Stimulated activated CD8-positive, alpha-beta memory T cell treated with anti-CD3 and anti-CD28 coated beads, Interleukin-12 subunit alpha, Interleukin-12 subunit beta, amount 100 ng/mL, for 4 hours (primary cell): Measurements from ENCODE around the gene NACA.
"Not testable (repeated sequence)": the region's sequence is repeated elsewhere in the genome, so short reads cannot be mapped to it uniquely, and the experiment has no call there.

ENCODE experiments used
- DNase-seq: peaks from one replicate; pipeline ENCODE4 v3.0.0-alpha.2; 2020; ENCODE audit warnings: low read depth

NACA gene

DNA sequence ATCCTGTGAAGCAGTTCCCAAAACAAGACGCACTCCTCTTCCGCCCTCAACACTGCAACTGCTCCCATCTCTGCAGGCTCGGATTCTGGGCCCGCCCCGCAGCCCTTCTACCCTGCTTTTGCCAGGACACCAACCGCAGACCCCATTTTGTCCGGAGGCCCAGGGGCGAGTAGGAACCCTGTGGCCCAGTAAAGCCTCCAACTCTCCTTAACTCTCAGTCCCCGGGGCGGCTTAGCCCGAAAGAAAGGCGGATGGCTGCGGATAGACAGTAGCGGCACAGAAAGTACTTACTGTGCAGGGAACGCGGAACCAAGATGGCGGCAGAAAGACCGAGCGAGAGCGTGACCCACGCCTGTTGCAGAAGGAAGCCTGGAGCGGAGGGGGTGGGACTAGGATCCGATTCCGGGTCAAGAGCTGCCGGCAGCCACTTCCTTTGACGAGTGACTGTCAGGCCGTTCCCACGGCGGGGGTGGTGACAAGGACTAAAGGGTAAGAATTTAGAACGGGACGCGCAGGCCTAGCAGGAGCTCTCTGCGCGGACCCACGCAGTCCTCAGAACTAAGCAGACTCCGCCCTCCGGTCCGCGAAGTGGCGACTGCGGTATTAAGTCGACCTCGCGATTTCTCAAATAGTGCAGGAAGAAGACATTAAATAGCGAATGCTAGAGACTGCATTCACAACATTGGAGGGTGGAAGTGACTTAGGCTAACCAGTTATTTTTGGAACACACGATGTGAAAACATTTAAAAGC, at the start of gene NACA:
TSS of gene NACA (minus strand) at position 328 of the 751 bp plus-strand sequence. CDS start 778 bp downstream, outside the sequence.
- DNase-seq: peak; percentile 96

DNA sequence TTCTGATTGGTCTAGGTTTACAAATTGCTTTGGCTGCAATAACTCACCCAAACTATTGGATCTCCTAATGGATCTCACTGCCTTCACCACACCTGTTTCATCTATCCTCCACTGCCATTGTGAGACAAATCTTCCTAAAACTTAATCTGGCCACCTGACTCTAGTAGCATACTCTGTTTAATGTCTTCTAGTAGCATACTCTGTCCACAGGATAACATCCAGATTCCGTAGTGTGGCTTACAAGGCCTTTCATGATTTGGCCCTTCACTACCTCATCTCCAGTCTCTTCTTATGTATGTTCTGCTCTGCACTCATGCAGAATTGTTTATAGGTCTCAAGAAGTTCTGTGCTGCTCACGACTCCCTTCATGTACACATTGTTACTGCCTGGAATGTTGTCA, 48.0 kb upstream of the NACA start:
- DNase-seq: no peak

GRCh38 chr12:56772625-56773024, 47.5 kb upstream of the NACA start:
- no peak for DNase-seq

DNA sequence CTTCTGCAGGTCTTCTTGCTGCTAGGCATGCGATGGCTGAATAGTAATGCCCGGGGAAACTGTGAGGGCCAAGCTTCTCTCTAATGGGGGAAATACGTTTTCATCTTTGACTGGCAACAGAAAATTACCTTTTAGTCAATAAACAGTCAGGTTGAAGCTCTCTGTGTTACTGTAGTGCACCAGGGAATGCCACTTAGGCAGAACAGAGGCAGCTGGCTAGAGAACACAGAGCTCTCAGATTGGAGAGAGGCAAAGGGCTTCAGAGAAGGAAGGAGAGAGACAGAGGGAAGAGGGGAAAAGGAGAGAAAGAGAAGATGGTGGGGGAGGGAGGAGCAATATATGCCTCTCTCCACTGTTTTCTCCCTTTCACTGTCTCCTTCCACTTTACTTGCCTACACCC, 44.8 kb upstream of the NACA start:
- no peak for DNase-seq

DNA sequence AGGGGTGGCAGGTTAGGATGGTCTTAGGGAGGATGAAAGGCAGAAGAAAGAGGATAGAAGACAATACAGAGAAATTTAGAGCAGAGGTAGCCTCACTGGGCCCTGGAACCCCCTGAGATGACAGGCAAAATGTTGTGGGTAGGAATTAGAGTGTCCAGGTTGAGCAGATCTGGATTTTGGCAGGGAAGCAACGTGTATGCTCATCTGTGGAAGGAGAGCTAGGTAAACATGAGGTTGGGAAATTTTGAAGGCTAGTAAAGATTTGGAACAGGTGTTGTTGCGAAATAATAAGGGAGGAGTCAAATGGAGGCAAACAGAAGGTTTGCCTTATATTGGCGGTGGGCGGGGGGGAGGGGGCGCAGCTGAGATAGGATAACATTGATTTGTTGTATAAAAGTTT, 43.3 kb upstream of the NACA start:
- no peak for DNase-seq

DNA sequence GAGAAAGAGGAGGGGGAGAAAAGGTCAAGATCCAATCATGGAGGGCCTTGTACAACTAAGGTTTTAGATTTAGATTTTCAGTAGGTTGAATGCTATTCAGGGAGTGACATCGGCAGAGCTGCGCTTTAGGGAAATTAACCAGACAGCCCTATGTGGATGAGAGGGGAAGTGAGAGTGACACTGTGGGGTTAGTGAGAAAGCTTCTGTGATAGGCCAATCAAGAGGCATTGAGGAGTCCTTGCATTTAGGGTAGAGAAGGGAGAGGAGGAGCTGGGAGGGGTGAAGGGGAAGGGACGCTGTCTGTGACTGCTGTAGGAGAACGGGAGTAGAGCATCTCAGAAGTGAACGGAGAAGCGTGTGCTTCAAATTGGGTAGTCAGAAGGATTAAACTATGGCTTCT, 41.4 kb upstream of the NACA start:
- DNase-seq: no peak

GRCh38 chr12:56763753-56764657, 38.9 kb upstream of the NACA start:
- no peak for DNase-seq

- DNase-seq: no peak
These were observed 36.7 kb upstream of the NACA start for GRCh38 chr12:56761812-56762211.

- no peak for DNase-seq
These were observed 35.4 kb upstream of the NACA start for GRCh38 chr12:56760460-56760859.

- no peak for DNase-seq
These were observed 34.3 kb upstream of the NACA start for GRCh38 chr12:56759263-56759908.

DNA sequence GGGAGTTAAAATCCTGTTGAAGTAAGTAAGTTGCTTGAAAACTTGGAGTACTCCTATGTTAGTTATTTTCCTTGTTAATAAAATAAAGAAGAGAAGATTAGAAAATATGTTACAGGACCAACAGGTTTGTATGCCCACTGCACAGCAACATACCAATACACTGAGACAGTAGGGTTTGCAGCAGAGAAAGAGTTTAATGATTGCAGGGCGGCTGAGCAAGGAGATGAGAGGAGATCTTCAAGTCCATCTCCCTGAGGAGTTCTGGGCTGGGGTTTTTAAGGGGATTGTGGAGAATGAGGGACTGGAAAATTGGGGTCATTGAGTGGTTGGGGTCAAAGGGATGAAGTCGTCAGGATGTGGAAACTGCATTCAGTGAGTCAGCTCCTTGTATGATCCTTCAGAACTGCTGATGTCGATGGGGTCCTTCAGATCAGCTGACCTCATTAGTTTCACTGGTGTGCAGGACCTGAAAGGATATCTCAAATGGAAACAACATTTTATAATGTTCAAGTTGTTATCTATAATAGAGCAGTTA, 33.7 kb upstream of the NACA start:
- no peak for DNase-seq

DNA sequence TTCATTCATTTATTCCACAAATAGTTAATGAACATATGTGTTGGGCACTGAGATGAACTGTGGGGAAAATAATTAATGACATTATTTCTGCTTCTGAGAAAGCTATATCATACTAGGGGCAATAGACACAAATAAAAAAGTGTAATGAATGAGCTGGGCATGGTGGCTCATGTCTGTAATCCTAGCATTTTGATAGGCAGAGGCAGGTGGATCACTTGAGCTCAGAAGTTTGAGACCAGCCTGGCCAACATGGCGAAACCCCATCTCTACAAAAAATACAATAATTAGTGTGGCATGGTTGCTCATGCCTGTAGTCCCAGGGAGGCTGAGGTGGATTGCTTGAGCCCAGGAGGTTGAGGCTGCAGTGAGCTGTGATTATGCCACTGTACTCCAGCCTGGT, 32.9 kb upstream of the NACA start:
- DNase-seq: not testable (repeated sequence)

- DNase-seq: no peak
These were observed 28.5 kb upstream of the NACA start for GRCh38 chr12:56753566-56753965.

DNA sequence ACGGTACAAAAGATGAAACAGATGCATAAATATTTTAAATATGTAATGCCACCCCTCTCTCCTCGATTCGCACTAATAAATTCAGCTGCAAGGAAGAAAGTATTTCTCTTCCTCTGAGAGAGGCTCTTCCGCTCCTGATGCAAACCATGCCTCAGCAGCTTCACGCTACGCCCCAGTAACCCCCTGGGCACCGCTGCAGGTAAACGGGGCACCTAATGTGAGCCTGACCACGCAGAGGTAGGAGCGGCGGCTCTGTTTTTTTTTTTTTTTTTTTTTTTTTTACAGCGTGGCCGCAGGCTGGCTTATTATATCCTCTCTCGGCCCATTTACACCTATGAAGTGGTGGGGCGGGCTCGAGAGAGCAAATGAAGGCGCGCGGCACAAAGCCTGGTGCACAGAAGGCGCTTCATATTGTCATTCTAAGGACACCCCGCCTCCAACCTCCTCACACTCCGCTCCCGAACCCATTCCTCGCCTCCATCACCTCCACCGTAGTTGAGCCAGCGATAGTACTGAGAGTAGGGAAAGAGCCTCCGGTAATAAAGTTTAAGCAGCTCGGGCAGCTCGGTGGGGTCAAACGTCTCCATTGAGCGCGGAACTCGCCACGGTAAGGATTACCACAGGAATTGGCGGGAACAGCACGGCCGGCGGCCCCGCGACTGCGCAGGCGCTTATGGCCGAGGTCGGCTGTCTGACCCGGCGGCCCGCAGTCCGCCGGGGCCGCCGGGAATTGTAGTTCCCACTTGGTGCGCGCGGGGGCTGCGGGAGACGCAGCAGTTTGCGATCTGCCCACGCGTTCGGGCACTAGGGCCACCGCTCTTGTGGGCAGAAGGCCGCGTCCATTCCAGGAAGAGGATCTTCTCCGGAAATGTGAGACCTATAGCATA, 26.9 kb upstream of the NACA start, which contains the start of gene PRIM1:
TSS of gene PRIM1 (minus strand) at position 612 of the 887 bp plus-strand sequence. CDS start at position 587, 25 bp downstream.
- DNase-seq: peak; percentile 74

- not testable (repeated sequence) for DNase-seq
These were observed 25.5 kb upstream of the NACA start for GRCh38 chr12:56750596-56750995.

DNA sequence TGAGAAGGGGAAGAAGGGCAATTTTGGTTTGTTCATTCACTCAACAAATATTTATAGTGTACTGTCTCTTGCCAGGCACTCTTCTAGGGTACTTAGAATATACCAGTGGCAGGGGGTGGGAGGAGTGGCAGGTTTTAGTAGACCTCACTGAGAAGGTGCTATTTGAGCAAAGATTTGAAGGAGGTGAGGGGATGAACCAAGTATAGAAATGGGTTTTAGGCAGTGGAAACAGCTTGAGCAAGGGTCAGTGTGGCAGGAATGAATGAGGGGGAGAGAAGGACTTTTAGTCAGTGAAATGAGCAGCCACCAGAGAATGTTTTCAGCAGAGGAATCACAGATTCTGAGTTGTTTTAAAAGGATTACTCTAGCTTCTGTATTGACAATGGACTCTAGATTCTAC, 24.8 kb upstream of the NACA start:
- DNase-seq: no peak

- DNase-seq: no peak
These were observed 24.3 kb upstream of the NACA start for GRCh38 chr12:56749359-56749758.

DNA sequence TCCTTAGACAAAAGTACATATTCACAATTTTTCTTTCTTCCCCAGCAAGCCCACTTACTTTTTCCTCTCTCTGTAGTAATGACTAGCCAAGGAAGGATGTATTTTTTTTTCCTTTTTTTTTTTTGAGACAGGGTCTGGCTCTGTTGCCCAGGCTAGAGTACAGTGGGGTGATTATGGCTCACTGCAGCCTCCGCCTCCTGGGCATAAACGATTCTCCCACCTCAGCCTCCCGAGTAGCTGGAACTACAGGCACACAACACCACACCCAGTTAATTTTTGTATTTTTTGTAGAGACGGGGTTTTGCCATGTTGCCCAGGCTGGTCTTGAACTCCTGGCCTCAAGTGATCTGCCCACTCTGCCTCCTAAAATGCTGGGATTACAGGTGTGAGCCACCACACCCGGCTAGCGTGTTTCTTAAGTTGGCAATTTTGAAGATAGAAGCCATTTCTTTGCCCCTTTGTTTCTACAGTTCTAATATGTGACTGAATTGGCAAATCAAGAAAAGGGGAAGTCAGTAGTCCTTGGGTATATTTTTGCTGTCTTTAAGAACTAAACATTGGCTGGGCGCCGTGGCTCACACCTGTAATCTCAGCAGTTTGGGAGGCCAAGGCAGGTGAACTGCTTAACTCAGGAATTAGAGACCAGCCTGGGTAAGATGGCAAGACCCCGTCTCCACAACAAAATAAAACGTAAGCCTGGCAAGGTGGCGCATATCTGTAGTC, 3.2 kb upstream of the NACA start:
- no peak for DNase-seq

- DNase-seq: not testable (repeated sequence)
These were observed 1.1 kb upstream of the NACA start for GRCh38 chr12:56726196-56726675.

DNA sequence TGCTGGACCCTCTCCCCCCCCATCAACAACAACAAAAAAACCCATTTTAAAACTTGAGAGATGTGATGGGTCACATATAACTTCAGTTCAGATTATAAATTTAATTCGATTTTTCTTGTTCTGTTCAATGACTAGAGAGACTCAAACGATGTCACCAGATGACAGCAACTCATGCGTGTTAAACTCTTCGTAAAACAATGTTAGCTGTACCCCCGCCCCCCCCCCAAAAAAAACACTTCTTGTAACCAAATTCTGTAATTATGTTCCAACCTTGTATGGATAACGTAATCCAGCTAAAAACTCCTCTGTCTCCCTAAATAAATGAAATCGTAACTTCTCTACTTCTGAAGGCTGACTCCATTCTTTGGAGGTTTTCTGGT, 614 bp upstream of the NACA start:
- DNase-seq: no peak

GRCh38 chr12:56724701-56724971, 463 bp downstream of the NACA start:
- no peak for DNase-seq
